HepG2 (cell line): ENCODE measurements around the gene YTHDF1. TPM values are rescaled to one million over a fixed set of nuclear protein-coding genes. Genes with fewer than 3 reads are reported as not detected.

Experiments used
- ATAC-seq: fragments of 200-7000 bp; cut with Tn5 transposase; 3 replicates; pipeline ENCODE4 v1.9.1; 2020; ENCODE audit warnings: mild to moderate bottlenecking, moderate library complexity
- BruUV-seq: library from RNA; stranded (reverse); fragments of 400-500 nt; replicated peaks from 2 replicates; lab custom pipeline; 2021; lab: Mats Ljungman, UMichigan
- CTCF ChIA-PET: fragments of 300-600 bp; formaldehyde crosslinking; extraction: SDS; loops from one replicate; lab custom pipeline; 2021; ENCODE audit warnings: low total read pairs, inconsistent platforms, low intra/inter-chr PET ratio; lab: Yijun Ruan, JAX
- POLR2A ChIA-PET: fragments of 350-600 bp; sonication (Branson Sonifier 250); formaldehyde crosslinking; loops from one replicate; lab custom pipeline; 2020; ENCODE audit warnings: antibody characterized with exemption, inconsistent platforms; lab: Yijun Ruan, JAX
- DNase-seq: peaks from one replicate; pipeline ENCODE4 v3.0.0-alpha.2; 2015; ENCODE audit warnings: low spot score
- FAIRE-seq: peaks from 3 replicates; lab custom pipeline; 2011; peaks lifted over from hg19 to GRCh38; lab: Jason Lieb, UNC
- H2AFZ ChIP-seq: one replicate; pipeline ENCODE4 v1.6.1; 2011; ENCODE audit warnings: low read length, inconsistent platforms
- H3K27ac ChIP-seq: fragments of 300-600 bp; 3 replicates; pipeline ENCODE4 v1.8.0; 2011; ENCODE audit warnings: mixed run types, mild to moderate bottlenecking, mixed read lengths, low read length, inconsistent platforms; ENCODE audit not compliant: insufficient read depth; ENCODE audit errors: extremely low read length
- H3K27me3 ChIP-seq, 2 experiments: fragments of 200-600 bp in 1 of 2; 2 replicates in 1 of 2; 3 replicates in 1 of 2; pipeline versions ENCODE4 v1.6.0 to v1.8.0; 2011; ENCODE audit warnings: low read length in 2 of 2, mild to moderate bottlenecking in 2 of 2, moderate library complexity in 2 of 2, inconsistent platforms in 1 of 2; ENCODE audit not compliant: insufficient read depth in 2 of 2, control insufficient read depth in 1 of 2
- H3K36me3 ChIP-seq, 2 experiments: fragments of 200-600 bp in 1 of 2; replicated peaks in 1 of 2; 2 replicates in 1 of 2; 3 replicates in 1 of 2; pipeline versions ENCODE4 v1.5.1 to v1.8.0; 2011; ENCODE audit warnings: low read length in 2 of 2, inconsistent platforms in 1 of 2; ENCODE audit not compliant: insufficient read depth in 2 of 2, control insufficient read depth in 1 of 2
- H3K4me1 ChIP-seq: 2 replicates; pipeline ENCODE4 v1.5.1; 2012; ENCODE audit warnings: low read length, inconsistent platforms; ENCODE audit not compliant: insufficient read depth
- H3K4me2 ChIP-seq: 2 replicates; pipeline ENCODE4 v1.6.0; 2011; ENCODE audit warnings: low read depth, low read length, inconsistent platforms
- H3K4me3 ChIP-seq, 3 experiments: fragments of 200-600 bp in 1 of 3; sonication (generic), shearing (Covaris generic) in 1 of 3; replicated peaks in 1 of 3; 2 replicates each; pipeline ENCODE4 v1.5.1; 2011 to 2016; ENCODE audit warnings: low read length in 3 of 3, inconsistent platforms in 2 of 3, low read depth in 2 of 3, mild to moderate bottlenecking in 2 of 3, control low read depth in 1 of 3, mixed read lengths in 1 of 3; ENCODE audit not compliant: insufficient read depth in 1 of 3
- H3K79me2 ChIP-seq: one replicate; pipeline ENCODE4 v1.6.1; 2011; ENCODE audit warnings: low read length, inconsistent platforms; ENCODE audit not compliant: insufficient read depth
- H3K9ac ChIP-seq: 2 replicates; pipeline ENCODE4 v1.6.0; 2011; ENCODE audit warnings: mild to moderate bottlenecking, low read depth, low read length, inconsistent platforms; ENCODE audit not compliant: insufficient read depth
- H3K9me3 ChIP-seq: 2 replicates; pipeline ENCODE4 v1.5.1; 2012; ENCODE audit warnings: mild to moderate bottlenecking, low read length
- H4K20me1 ChIP-seq: 2 replicates; pipeline ENCODE4 v1.6.0; 2011; ENCODE audit warnings: inconsistent platforms, mild to moderate bottlenecking, low read length, moderate library complexity; ENCODE audit not compliant: insufficient read depth
- ATRX ChIP-seq: sonication (generic); formaldehyde crosslinking; IDR thresholded peaks from 2 replicates; pipeline ENCODE4 v1.4.0; 2020; ENCODE audit warnings: missing genetic modification reagents, borderline replicate concordance
- GATAD1 ChIP-seq: IDR thresholded peaks from 2 replicates; pipeline ENCODE4 v1.6.1; 2016; ENCODE audit warnings: missing genetic modification reagents, missing compliant biosample characterization
- HMG20B ChIP-seq: conservative IDR thresholded peaks from 2 replicates; pipeline ENCODE4 v1.6.1; 2016; ENCODE audit warnings: missing genetic modification reagents, missing compliant biosample characterization
- HMGA1 ChIP-seq: sonication (generic); formaldehyde crosslinking; conservative IDR thresholded peaks from 2 replicates; pipeline ENCODE4 v1.4.0; 2020; ENCODE audit warnings: missing genetic modification reagents
- MAZ ChIP-seq, 2 experiments: sonication (generic) in 1 of 2; formaldehyde crosslinking in 1 of 2; IDR thresholded peaks; 2 replicates each; pipeline versions ENCODE4 v1.5.0 to v1.6.1; 2012 to 2020; ENCODE audit warnings: low read depth in 2 of 2, mild to moderate bottlenecking in 2 of 2, borderline replicate concordance in 1 of 2, improper control_type of control experiment in 1 of 2, low read length in 1 of 2, missing genetic modification reagents in 1 of 2, moderate library complexity in 1 of 2
- MXI1 ChIP-seq: IDR thresholded peaks from 3 replicates; pipeline ENCODE4 v1.6.1; 2012; ENCODE audit warnings: low read depth, low read length, inconsistent platforms, borderline replicate concordance
- NRL ChIP-seq: sonication (generic); formaldehyde crosslinking; IDR thresholded peaks from 2 replicates; pipeline ENCODE4 v1.5.0; 2020; ENCODE audit warnings: missing genetic modification reagents, mild to moderate bottlenecking, moderate library complexity, borderline replicate concordance
- PCBP1 ChIP-seq: fragments of 200-400 bp; formaldehyde crosslinking; IDR thresholded peaks from 2 replicates; pipeline ENCODE4 v1.6.1; 2017; ENCODE audit warnings: mild to moderate bottlenecking, low read depth, low read length, borderline replicate concordance
- SKI ChIP-seq: fragments of 450-650 bp; IDR thresholded peaks from one replicate; pipeline ENCODE4 v1.6.1; 2018; ENCODE audit warnings: mild to moderate bottlenecking; ENCODE audit not compliant: partially characterized antibody
- ZNF430 ChIP-seq: sonication (generic); formaldehyde crosslinking; IDR thresholded peaks from 2 replicates; pipeline ENCODE4 v1.9.0; 2021; ENCODE audit warnings: mild to moderate bottlenecking, missing genetic modification reagents
- ZNF567 ChIP-seq: sonication (generic); formaldehyde crosslinking; IDR thresholded peaks from 2 replicates; pipeline ENCODE4 v1.8.1; 2023; ENCODE audit warnings: mild to moderate bottlenecking, missing genetic modification reagents, borderline replicate concordance
- ZNF577 ChIP-seq: sonication (generic); formaldehyde crosslinking; IDR thresholded peaks from 2 replicates; pipeline ENCODE4 v1.4.0; 2020; ENCODE audit warnings: mild to moderate bottlenecking, low read depth, missing genetic modification reagents, borderline replicate concordance
- ZNF598 ChIP-seq: sonication (generic); formaldehyde crosslinking; IDR thresholded peaks from 2 replicates; pipeline ENCODE4 v1.5.1; 2020; ENCODE audit warnings: mild to moderate bottlenecking, missing genetic modification reagents, borderline replicate concordance
- ZNF629 ChIP-seq: sonication (generic); formaldehyde crosslinking; conservative IDR thresholded peaks from 2 replicates; pipeline ENCODE4 v1.5.0; 2020; ENCODE audit warnings: missing genetic modification reagents
- ZNF883 ChIP-seq: sonication (generic); formaldehyde crosslinking; IDR thresholded peaks from 2 replicates; pipeline ENCODE4 v1.5.1; 2020; ENCODE audit warnings: mild to moderate bottlenecking, missing genetic modification reagents; ENCODE audit errors: not compliant biosample characterization
- WGBS: methylation state at CpG from one replicate; pipeline ENCODE4 v1.1.6; 2017; ENCODE audit warnings: low lambda C conversion rate; 5-methylcytosine and 5-hydroxymethylcytosine counted together
- in situ Hi-C: cut with HindIII; loops from 2 replicates; pipeline ENCODE4 v1.10.0; 2017; ENCODE audit warnings: low pct_unique_long_range_greater_than_20kb; ENCODE audit not compliant: extremely low pct_ligation_motif_present
- intact Hi-C: fragments of 100-400 bp; cut with micrococcal nuclease; formaldehyde crosslinking; loops from one replicate; pipeline ENCODE4 v1.10.0; 2022; ENCODE audit not compliant: unreplicated experiment
- polyA plus RNA-seq, 8 experiments: library from polyadenylated mRNA; depleted of rRNA in 3 of 8; stranded (reverse) in 7 of 8; unstranded in 1 of 8; fragments of >200 nt; fragmentation: Illumina TruSeq in 4 of 8; extraction: Trizol in 4 of 8; gene quantifications; 2 replicates each; pipeline versions ENCODE4 v1.2.1 to v1.2.3, GENCODE V29; 2011 to 2016; ENCODE audit warnings: low read depth in 4 of 8, missing spikeins in 1 of 8, mixed read lengths in 1 of 8; ENCODE audit not compliant: insufficient read depth in 1 of 8
- total RNA-seq, 5 experiments: library from RNA; depleted of rRNA; stranded (reverse); fragments of >200 nt; fragmentation: Illumina TruSeq; extraction: Trizol; gene quantifications; 2 replicates each; pipeline ENCODE4 v1.2.3, GENCODE V29; 2016; ENCODE audit warnings: low read depth in 1 of 5
- TF ChIP-seq, protein P1 (sequence below): sonication (generic); formaldehyde crosslinking; IDR thresholded peaks from 2 replicates; pipeline ENCODE4 v1.8.0; 2023; ENCODE audit warnings: mild to moderate bottlenecking, missing genetic modification reagents

Gene YTHDF1
- total and polyA plus RNA-seq, 2 of the 13 experiments (the other 11 are each of a cell fraction or from before 2014, with no cell fraction given): 34.5 to 37.7 TPM

DNA sequence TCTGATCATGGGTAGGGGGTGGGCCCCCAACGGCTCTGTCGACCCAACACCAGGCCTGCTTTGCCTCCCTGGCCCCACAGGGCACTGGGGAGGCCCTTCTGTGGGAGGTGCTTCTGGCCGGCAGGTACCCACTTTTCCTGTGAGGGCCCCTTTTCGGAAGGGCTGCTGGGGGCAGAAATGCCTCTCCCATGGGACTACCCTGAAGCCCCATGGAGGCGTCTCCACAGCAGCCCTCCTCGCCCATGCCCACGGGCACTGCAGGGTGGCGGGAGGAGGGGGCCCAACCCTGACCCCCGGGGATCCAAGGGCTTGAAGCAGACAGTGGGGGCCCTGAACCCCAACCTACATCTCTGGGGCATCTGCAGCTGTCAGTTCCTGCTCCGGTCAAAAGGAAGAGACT is 22.1 kb upstream of the YTHDF1 start:
- Histone ChIP-seq H3K4me2 (no peak overlapping the region; the same call in 1 of the 2 replicates), H3K36me3 (no peaks in the 10 kb centered on the region), H3K27me3 (peaks cover 17 to 67% of the 10 kb centered on the region in 2 experiments; a peak in 4 of 5 replicates), H3K9ac (no peak overlapping the region), H4K20me1 (no peaks in the 10 kb centered on the region; the same call in 1 of the 2 replicates), H3K4me3 (no peak overlapping the region), H3K4me1 (peaks cover 41% of the 10 kb centered on the region), H2AFZ (no peak overlapping the region), H3K9me3 (no peaks in the 10 kb centered on the region), H3K79me2 (no peaks in the 10 kb centered on the region), H3K27ac (no peak overlapping the region)
- ATAC-seq (no peak), DNase-seq (no peak), FAIRE-seq (no peak)
- no TSS peak for BruUV-seq
- ChIA-PET POLR2A (no interaction called here), CTCF (no interaction called here)
- TF ChIP-seq MXI1 (no peak), ZNF883 (CRISPR knock-in tag) (no peak), GATAD1 (CRISPR knock-in tag) (no peak), NRL (CRISPR knock-in tag) (0 out of 2 replicates have a peak, but pooled peaks have one; percentile 5), ATRX (CRISPR knock-in tag) (no peak), ZNF577 (CRISPR knock-in tag) (no peak), MAZ (IDR thresholded peaks at IDR 0.05; ENCODE audit: borderline replicate concordance, low read depth, low read length) (no peak), MAZ (CRISPR knock-in tag; IDR thresholded peaks at IDR 0.05; ENCODE audit: low read depth) (no peak), ZNF430 (CRISPR knock-in tag) (no peak), SKI (no peak), ZNF629 (no peak), ZNF598 (CRISPR knock-in tag) (no peak), ZNF567 (no peak), HMG20B (CRISPR knock-in tag) (no peak), PCBP1 (0 out of 2 replicates have a peak, but pooled peaks have one; percentile 19), HMGA1 (CRISPR knock-in tag) (no peak)
- TF ChIP-seq, protein P1, sequence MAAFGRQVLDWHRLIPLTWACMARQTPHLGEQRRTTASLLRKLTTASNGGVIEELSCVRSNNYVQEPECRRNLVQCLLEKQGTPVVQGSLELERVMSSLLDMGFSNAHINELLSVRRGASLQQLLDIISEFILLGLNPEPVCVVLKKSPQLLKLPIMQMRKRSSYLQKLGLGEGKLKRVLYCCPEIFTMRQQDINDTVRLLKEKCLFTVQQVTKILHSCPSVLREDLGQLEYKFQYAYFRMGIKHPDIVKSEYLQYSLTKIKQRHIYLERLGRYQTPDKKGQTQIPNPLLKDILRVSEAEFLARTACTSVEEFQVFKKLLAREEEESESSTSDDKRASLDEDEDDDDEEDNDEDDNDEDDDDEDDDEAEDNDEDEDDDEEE (CRISPR knock-in tag): no peak
- WGBS: 20% methylated on average over 4 of the region's 10 CpGs
- in situ Hi-C loops: no loop called here
- intact Hi-C loops: no loop called here
